Calu3 (cell line): Measurements from ENCODE around the gene KCNK5. TPM values are rescaled to one million over a fixed set of nuclear protein-coding genes. Genes with fewer than 3 reads are reported as not detected.

Experiments
- BruUV-seq: library from RNA; stranded (reverse); fragments of 400-500 nt; replicated peaks from 2 replicates; lab custom pipeline; 2021; lab: Mats Ljungman, UMichigan
- CTCF ChIA-PET: fragments of 300-600 bp; sonication (Branson Sonifier 250); formaldehyde crosslinking; loops from one replicate; lab custom pipeline; 2022; ENCODE audit warnings: antibody characterized with exemption; lab: Charles Lee
- DNase-seq: peaks from one replicate; pipeline ENCODE4 v3.0.0; 2022
- H3K27ac Mint-ChIP-seq: one replicate; pipeline ENCODE4 v1.8.0; 2022; ENCODE audit warnings: mixed read lengths; ENCODE audit not compliant: unreplicated experiment
- H3K27me3 Mint-ChIP-seq: one replicate; pipeline ENCODE4 v1.8.0; 2022; ENCODE audit warnings: mixed read lengths; ENCODE audit not compliant: unreplicated experiment
- H3K36me3 Mint-ChIP-seq: one replicate; pipeline ENCODE4 v1.8.0; 2022; ENCODE audit warnings: mild to moderate bottlenecking, moderate library complexity, mixed read lengths; ENCODE audit not compliant: insufficient read depth, unreplicated experiment
- H3K4me1 Mint-ChIP-seq: one replicate; pipeline ENCODE4 v1.8.0; 2022; ENCODE audit warnings: mild to moderate bottlenecking, low read depth, mixed read lengths; ENCODE audit not compliant: unreplicated experiment
- H3K4me3 Mint-ChIP-seq: one replicate; pipeline ENCODE4 v1.8.0; 2022; ENCODE audit warnings: mild to moderate bottlenecking, low read depth, moderate library complexity, mixed read lengths; ENCODE audit not compliant: unreplicated experiment
- H3K9me3 Mint-ChIP-seq: one replicate; pipeline ENCODE4 v1.8.0; 2022; ENCODE audit warnings: low read depth, mixed read lengths; ENCODE audit not compliant: unreplicated experiment
- intact Hi-C: fragments of 100-400 bp; cut with micrococcal nuclease; formaldehyde crosslinking; loops from one replicate; pipeline ENCODE4 v1.10.0; 2022; ENCODE audit not compliant: unreplicated experiment
- total RNA-seq: library from RNA; stranded (reverse); gene quantifications from 2 replicates; pipeline ENCODE4 v1.2.3, GENCODE V29; 2022
- TF ChIP-seq, protein P1 (sequence below): fragments of 200-600 bp; IDR thresholded peaks from one replicate; pipeline ENCODE4 v1.8.0; 2022; ENCODE audit warnings: antibody characterized with exemption; ENCODE audit not compliant: unreplicated experiment

KCNK5 gene
- total RNA-seq, 1 experiment from 2014 or later = 62.4 TPM

DNA sequence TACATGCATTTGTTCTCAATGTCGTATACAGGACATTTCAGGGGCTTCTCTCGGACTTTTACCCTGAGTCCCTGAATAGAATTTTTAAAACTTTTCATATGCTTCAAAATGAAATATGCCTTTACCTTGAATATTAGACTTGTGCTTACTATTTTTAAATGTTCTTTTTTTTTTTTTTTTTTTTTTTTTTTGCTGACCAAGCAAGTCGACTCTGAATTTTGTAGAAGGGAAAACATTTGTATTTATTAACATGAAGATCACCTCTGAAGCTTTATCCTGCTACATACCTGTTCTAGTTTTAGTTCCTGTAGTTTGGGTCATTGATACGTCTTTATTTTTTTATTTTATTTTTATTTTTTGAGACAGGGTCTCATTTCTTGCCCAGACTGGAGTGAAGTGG, 74.6 kb downstream of the KCNK5 start:
- no TSS peak for BruUV-seq
- H3K27me3 Mint-ChIP-seq = peaks cover 24% of the 10 kb centered on the region
- intact Hi-C loops = loop anchor here (5.0 kb wide), 1 partner anchor 157 kb away; no protein-coding TSS in a partner anchor

DNA sequence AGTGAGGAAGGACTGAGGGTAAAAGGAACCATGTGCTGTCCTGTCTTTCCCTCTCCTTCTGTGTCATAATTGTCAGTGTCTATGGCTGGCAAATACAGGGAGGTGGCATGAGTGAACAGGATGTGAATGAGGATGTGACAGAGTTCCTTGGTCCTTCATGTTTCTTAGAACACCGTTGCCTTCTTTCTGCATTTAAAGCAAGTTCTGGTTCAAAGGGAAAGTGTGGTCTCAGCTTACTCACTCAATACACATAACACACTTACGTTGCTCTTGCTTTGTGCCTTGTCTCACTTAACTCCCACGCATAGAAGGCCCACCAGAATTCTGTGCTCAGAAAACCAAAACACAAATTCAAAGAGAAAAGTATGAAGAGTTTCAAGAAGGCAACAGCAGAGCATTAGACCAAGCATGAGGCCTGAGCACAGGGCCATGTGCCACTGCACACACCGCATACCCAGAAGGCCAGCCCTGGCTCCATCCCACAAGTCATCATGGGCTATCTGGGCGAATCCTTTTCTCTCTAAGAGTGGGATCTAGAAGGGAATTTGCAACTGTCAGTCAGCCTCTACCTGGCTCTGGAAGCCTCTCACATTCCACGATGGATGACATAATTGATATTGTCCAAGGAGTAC, 75.4 kb downstream of the KCNK5 start:
- H3K4me1 Mint-ChIP-seq = no peaks in the 10 kb centered on the region
- intact Hi-C loops = no loop called here
- TF ChIP-seq, protein P1, sequence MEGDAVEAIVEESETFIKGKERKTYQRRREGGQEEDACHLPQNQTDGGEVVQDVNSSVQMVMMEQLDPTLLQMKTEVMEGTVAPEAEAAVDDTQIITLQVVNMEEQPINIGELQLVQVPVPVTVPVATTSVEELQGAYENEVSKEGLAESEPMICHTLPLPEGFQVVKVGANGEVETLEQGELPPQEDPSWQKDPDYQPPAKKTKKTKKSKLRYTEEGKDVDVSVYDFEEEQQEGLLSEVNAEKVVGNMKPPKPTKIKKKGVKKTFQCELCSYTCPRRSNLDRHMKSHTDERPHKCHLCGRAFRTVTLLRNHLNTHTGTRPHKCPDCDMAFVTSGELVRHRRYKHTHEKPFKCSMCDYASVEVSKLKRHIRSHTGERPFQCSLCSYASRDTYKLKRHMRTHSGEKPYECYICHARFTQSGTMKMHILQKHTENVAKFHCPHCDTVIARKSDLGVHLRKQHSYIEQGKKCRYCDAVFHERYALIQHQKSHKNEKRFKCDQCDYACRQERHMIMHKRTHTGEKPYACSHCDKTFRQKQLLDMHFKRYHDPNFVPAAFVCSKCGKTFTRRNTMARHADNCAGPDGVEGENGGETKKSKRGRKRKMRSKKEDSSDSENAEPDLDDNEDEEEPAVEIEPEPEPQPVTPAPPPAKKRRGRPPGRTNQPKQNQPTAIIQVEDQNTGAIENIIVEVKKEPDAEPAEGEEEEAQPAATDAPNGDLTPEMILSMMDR = no peak
- H3K27me3 Mint-ChIP-seq = peaks cover 32% of the 10 kb centered on the region
- no peaks in the 10 kb centered on the region for H3K9me3 Mint-ChIP-seq
- BruUV-seq = no TSS peak
- DNase-seq = no peak
- H3K36me3 Mint-ChIP-seq = no peaks in the 10 kb centered on the region
- CTCF ChIA-PET = interaction anchor here (0.7 kb wide), 1 partner anchor 43 kb away, joined by 7 read pairs; no protein-coding TSS in a partner anchor
- no peak overlapping the region for H3K27ac Mint-ChIP-seq
- H3K4me3 Mint-ChIP-seq = no peak overlapping the region

More for the DNA sequence above, 74.6 kb downstream of the KCNK5 start:
- Mint-ChIP-seq H3K36me3 (no peaks in the 10 kb centered on the region), H3K4me1 (no peaks in the 10 kb centered on the region), H3K9me3 (no peaks in the 10 kb centered on the region), H3K4me3 (no peak overlapping the region), H3K27ac (no peak overlapping the region)
- CTCF ChIA-PET = no interaction called here
- TF ChIP-seq, protein P1 = no peak
- no peak for DNase-seq

DNA sequence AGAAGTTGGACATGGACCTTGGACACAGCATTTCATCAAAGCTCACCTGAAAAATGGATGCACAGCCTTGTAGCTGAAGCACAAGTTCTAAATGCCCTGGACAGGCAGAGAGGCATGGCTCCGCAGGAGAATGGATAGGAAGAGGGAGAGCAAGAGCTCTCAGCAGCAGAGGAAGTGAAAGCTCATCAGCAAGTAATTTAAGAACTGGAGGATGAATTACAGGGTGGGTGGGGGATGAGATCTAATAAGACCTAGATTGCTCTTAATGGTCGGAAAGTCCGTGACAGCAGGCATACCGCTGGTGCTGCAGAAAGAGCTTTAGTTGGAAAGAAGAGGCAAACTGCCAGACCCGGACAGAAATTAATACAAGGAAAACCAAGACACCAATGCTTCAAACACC, 77.0 kb downstream of the KCNK5 start:
- H3K27ac Mint-ChIP-seq = no peak overlapping the region
- TF ChIP-seq, protein P1 = no peak
- CTCF ChIA-PET = interaction anchor here (0.7 kb wide), 2 partner anchors 17 to 73 kb away, joined by 4 to 6 read pairs; no protein-coding TSS in a partner anchor
- H3K9me3 Mint-ChIP-seq = no peaks in the 10 kb centered on the region
- peaks cover 45% of the 10 kb centered on the region for H3K27me3 Mint-ChIP-seq
- no peaks in the 10 kb centered on the region for H3K4me1 Mint-ChIP-seq
- BruUV-seq = no TSS peak
- DNase-seq = no peak
- H3K4me3 Mint-ChIP-seq = no peak overlapping the region
- H3K36me3 Mint-ChIP-seq = no peaks in the 10 kb centered on the region
- intact Hi-C loops = no loop called here

DNA sequence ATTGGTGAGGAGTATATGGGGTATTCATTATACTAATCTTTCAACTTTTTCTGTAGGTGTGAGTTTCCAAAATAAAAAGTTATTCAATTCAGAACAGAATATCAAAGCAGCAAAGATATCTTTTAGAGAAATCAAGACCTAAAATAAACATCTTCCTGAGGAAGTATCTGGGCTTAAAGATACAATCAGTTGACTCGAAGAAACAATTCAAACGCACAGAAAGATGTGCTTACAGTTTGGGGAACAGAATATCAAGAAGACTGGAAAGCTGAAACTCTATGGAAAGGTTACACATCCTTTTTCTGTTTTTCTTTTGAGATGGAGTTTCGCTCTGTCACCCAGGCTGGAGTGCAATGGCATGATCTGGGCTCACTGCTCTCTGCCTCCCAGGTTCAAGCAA, 78.1 kb downstream of the KCNK5 start:
- no peaks in the 10 kb centered on the region for H3K4me1 Mint-ChIP-seq
- H3K9me3 Mint-ChIP-seq = no peaks in the 10 kb centered on the region
- no peak for DNase-seq
- no peak overlapping the region for H3K4me3 Mint-ChIP-seq
- H3K27me3 Mint-ChIP-seq = peaks cover 45% of the 10 kb centered on the region
- CTCF ChIA-PET = no interaction called here
- no TSS peak for BruUV-seq
- intact Hi-C loops = no loop called here
- no peak overlapping the region for H3K27ac Mint-ChIP-seq
- TF ChIP-seq, protein P1 = no peak
- no peaks in the 10 kb centered on the region for H3K36me3 Mint-ChIP-seq
